ENCODE results near the gene STAC3.

- no peak for TF ChIP-seq SP1 (IDR thresholded peaks at IDR 0.05)
- TF ChIP-seq BHLHE40 (IDR thresholded peaks at IDR 0.05; ENCODE audit: borderline replicate concordance): no peak
- no peak for TF ChIP-seq FOXK2 (IDR thresholded peaks at IDR 0.05)
- TF ChIP-seq CTBP1 (IDR thresholded peaks at IDR 0.05; ENCODE audit: borderline replicate concordance): no peak
- no peak for TF ChIP-seq TARDBP (IDR thresholded peaks at IDR 0.05)
- TF ChIP-seq FOXM1 (IDR thresholded peaks at IDR 0.05; ENCODE audit: borderline replicate concordance): no peak
- no peak for TF ChIP-seq L3MBTL2 (conservative IDR thresholded peaks at IDR 0.05)
- no peak for TF ChIP-seq PKNOX1 (IDR thresholded peaks at IDR 0.05)
- TF ChIP-seq FOXA1 (IDR thresholded peaks at IDR 0.05): no peak
- no peak for TF ChIP-seq HDGF (IDR thresholded peaks at IDR 0.05; ENCODE audit: borderline replicate concordance)
- TF ChIP-seq ZNF384 (IDR thresholded peaks at IDR 0.05): no peak
- TF ChIP-seq ELF4 (IDR thresholded peaks at IDR 0.05): no peak
Measured at GRCh38 chr12:57210461-57210860, 40.5 kb downstream of the STAC3 start.

Data from HEK293T (cell line).